SU-DHL-6 (cell line): Measurements from ENCODE around the gene TMEM82.

Experiments used
- H2AFZ ChIP-seq: fragments of 200-600 bp; sonication (generic); 2 replicates; pipeline ENCODE4 v1.6.1; 2014; ENCODE audit warnings: low read depth, mild to moderate bottlenecking, moderate library complexity, mixed read lengths, antibody characterized with exemption, low read length; ENCODE audit not compliant: severe bottlenecking
- H3F3A ChIP-seq: fragments of 200-600 bp; shearing (Covaris generic); 2 replicates; pipeline ENCODE4 v1.6.0; 2016; ENCODE audit warnings: antibody characterized with exemption, mild to moderate bottlenecking; ENCODE audit not compliant: insufficient read depth
- H3K27ac ChIP-seq: fragments of 200-600 bp; sonication (generic); 2 replicates; pipeline ENCODE4 v1.5.1; 2016; ENCODE audit warnings: low read depth, mild to moderate bottlenecking, low read length, moderate library complexity, mixed read lengths
- H3K27me3 ChIP-seq: fragments of 200-600 bp; sonication (generic), shearing (Covaris generic); 2 replicates; pipeline ENCODE4 v1.6.0; 2014; ENCODE audit warnings: mild to moderate bottlenecking, low read length
- H3K36me3 ChIP-seq: fragments of 200-600 bp; sonication (generic); 2 replicates; pipeline ENCODE4 v1.6.1; 2014; ENCODE audit warnings: mild to moderate bottlenecking, low read length, mixed read lengths
- H3K4me2 ChIP-seq: fragments of 300-600, 200-600 bp; shearing (Covaris generic), sonication (generic); 2 replicates; pipeline ENCODE4 v1.6.0; 2014; ENCODE audit warnings: low read length, low read depth, mild to moderate bottlenecking; ENCODE audit not compliant: poor library complexity, severe bottlenecking
- H3K4me3 ChIP-seq: fragments of 200-600 bp; sonication (generic); 2 replicates; pipeline ENCODE4 v1.5.1; 2014; ENCODE audit warnings: antibody characterized with exemption, low read length, mild to moderate bottlenecking, mixed read lengths; ENCODE audit not compliant: insufficient read depth, poor library complexity, severe bottlenecking
- H3K79me2 ChIP-seq: fragments of 200-600 bp; sonication (generic); 2 replicates; pipeline ENCODE4 v1.6.1; 2014; ENCODE audit warnings: mild to moderate bottlenecking, low read length, moderate library complexity; ENCODE audit not compliant: insufficient read depth
- H3K9ac ChIP-seq: fragments of 200-600 bp; sonication (generic); 2 replicates; pipeline ENCODE4 v1.7.0; 2014; ENCODE audit warnings: mild to moderate bottlenecking, low read length
- H3K9me2 ChIP-seq: fragments of 200-600 bp; sonication (generic); replicated peaks from 2 replicates; pipeline ENCODE4 v1.6.1; 2014; ENCODE audit warnings: low read length; ENCODE audit not compliant: insufficient read depth
- H3K9me3 ChIP-seq: fragments of 200-600 bp; sonication (generic); 2 replicates; pipeline ENCODE4 v1.6.1; 2014; ENCODE audit warnings: low read length, mixed read lengths; ENCODE audit not compliant: insufficient read depth
- H4K20me1 ChIP-seq: fragments of 200-600 bp; sonication (generic); 2 replicates; pipeline ENCODE4 v1.6.1; 2014; ENCODE audit warnings: low read depth, mild to moderate bottlenecking, antibody characterized with exemption, low read length, moderate library complexity, mixed read lengths
- EZH2phosphoT487 ChIP-seq: fragments of 200-600 bp; sonication (generic), shearing (Covaris generic); conservative IDR thresholded peaks from 2 replicates; pipeline ENCODE4 v1.6.1; 2018; ENCODE audit warnings: mild to moderate bottlenecking, antibody characterized with exemption, low read length, moderate library complexity, mixed read lengths
- TF ChIP-seq, protein P1 (sequence below): fragments of 200-600 bp; sonication (generic); IDR thresholded peaks from one replicate; pipeline ENCODE4 v1.5.1; 2017; ENCODE audit warnings: antibody characterized with exemption, mild to moderate bottlenecking, low read length, moderate library complexity; ENCODE audit not compliant: insufficient read depth, poor library complexity, severe bottlenecking

TMEM82 gene

GRCh38 chr1:15786581-15786980, 44.3 kb downstream of the TMEM82 start:
- Histone ChIP-seq H3K27ac (no peak overlapping the region), H3K4me3 (no peak overlapping the region), H3K79me2 (no peaks in the 10 kb centered on the region), H2AFZ (no peak overlapping the region), H3F3A (no peaks in the 10 kb centered on the region), H3K9ac (no peak overlapping the region), H3K9me2 (no peaks in the 10 kb centered on the region), H3K4me2 (no peak overlapping the region), H3K27me3 (no peaks in the 10 kb centered on the region), H4K20me1 (no peaks in the 10 kb centered on the region), H3K9me3 (no peaks in the 10 kb centered on the region), H3K36me3 (no peaks in the 10 kb centered on the region)
- no peak for TF ChIP-seq EZH2phosphoT487
- TF ChIP-seq, protein P1, sequence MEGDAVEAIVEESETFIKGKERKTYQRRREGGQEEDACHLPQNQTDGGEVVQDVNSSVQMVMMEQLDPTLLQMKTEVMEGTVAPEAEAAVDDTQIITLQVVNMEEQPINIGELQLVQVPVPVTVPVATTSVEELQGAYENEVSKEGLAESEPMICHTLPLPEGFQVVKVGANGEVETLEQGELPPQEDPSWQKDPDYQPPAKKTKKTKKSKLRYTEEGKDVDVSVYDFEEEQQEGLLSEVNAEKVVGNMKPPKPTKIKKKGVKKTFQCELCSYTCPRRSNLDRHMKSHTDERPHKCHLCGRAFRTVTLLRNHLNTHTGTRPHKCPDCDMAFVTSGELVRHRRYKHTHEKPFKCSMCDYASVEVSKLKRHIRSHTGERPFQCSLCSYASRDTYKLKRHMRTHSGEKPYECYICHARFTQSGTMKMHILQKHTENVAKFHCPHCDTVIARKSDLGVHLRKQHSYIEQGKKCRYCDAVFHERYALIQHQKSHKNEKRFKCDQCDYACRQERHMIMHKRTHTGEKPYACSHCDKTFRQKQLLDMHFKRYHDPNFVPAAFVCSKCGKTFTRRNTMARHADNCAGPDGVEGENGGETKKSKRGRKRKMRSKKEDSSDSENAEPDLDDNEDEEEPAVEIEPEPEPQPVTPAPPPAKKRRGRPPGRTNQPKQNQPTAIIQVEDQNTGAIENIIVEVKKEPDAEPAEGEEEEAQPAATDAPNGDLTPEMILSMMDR = no peak

DNA sequence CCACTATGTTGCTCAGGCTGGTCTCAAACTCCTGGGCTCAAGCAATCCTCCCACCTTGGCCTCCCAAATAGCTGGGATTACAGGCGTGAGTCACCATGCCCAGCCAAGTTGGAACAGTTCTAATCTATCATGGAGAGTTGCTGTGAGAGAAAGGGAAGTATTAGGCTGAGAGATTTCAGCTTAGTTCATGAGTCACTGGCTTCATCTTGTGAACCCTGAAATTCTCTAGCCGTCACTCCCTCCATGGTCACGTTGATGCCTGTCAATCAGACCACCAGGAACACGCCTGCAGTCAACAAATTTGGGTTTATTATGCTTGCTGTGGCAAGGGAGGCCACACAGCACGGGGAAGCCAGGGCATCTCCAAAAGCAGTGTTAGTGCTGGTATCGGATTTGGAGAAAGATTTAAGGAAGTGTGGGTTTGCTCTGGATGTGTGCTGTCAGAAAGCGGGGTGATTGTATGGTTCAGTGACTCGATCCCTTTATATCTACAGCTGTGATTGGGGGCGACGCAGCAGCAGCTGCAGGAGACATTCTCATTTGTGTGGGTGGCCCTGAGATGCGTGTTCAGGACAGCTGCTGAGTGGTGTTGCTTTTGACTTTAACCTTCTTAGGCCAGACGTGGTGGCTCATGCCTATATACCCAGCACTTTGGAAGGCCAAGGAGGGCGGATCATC, 46.5 kb downstream of the TMEM82 start:
- Histone ChIP-seq H3K79me2 (no peaks in the 10 kb centered on the region), H3K4me2 (no peak overlapping the region), H3K27me3 (no peaks in the 10 kb centered on the region), H3K4me3 (no peak overlapping the region), H3K36me3 (no peaks in the 10 kb centered on the region), H3F3A (no peaks in the 10 kb centered on the region), H4K20me1 (no peaks in the 10 kb centered on the region), H2AFZ (no peak overlapping the region), H3K27ac (no peak overlapping the region), H3K9ac (no peak overlapping the region), H3K9me2 (no peaks in the 10 kb centered on the region), H3K9me3 (no peaks in the 10 kb centered on the region)
- TF ChIP-seq, protein P1 = no peak
- TF ChIP-seq EZH2phosphoT487 = no peak

DNA sequence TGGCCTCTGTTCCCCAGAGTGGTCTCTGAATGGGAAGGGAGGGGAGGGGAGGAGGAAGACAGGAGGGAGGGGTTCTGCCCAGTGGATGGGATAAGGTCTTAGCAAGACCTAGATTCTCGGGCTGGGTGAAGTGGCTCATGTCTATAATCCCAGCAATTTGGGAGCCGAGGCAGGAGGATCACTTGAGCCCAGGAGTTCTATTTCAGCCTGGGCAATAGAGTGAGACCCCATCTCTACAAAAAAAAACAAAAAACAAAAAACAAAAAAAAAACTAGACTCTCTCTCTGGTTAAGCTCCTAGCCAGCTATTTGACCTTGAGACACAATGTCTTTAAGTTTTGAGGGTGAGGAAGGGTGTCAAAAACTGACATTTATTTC, 53.8 kb downstream of the TMEM82 start:
- H3K9me3 ChIP-seq = no peaks in the 10 kb centered on the region
- TF ChIP-seq, protein P1 = no peak
- TF ChIP-seq EZH2phosphoT487 = no peak
- no peak overlapping the region for H2AFZ ChIP-seq
- no peaks in the 10 kb centered on the region for H3F3A ChIP-seq
- no peak overlapping the region for H3K9ac ChIP-seq
- no peaks in the 10 kb centered on the region for H4K20me1 ChIP-seq
- no peak overlapping the region for H3K4me2 ChIP-seq
- no peak overlapping the region for H3K4me3 ChIP-seq
- no peaks in the 10 kb centered on the region for H3K79me2 ChIP-seq
- H3K36me3 ChIP-seq = no peaks in the 10 kb centered on the region
- H3K27me3 ChIP-seq = no peaks in the 10 kb centered on the region
- no peak overlapping the region for H3K27ac ChIP-seq
- H3K9me2 ChIP-seq = no peaks in the 10 kb centered on the region
